Caki2 (cell line): Measurements from ENCODE around the gene WFIKKN2. TPM values are rescaled to one million over a fixed set of nuclear protein-coding genes. Genes with fewer than 3 reads are reported as not detected.

Experiments used
- DNase-seq: peaks from one replicate; pipeline ENCODE4 v3.0.0-alpha.2; 2015; ENCODE audit warnings: low read depth
- in situ Hi-C: cut with HindIII; loops from 2 replicates; pipeline ENCODE4 v1.10.0; 2016; ENCODE audit warnings: low sequenced_read_pairs, low pct_unique_long_range_greater_than_20kb, mixed read lengths
- total RNA-seq: library from RNA; depleted of rRNA; stranded (reverse); fragments of >200 nt; shearing (Covaris generic); gene quantifications from 2 replicates; pipeline ENCODE4 v1.2.3, GENCODE V29; 2014; ENCODE audit warnings: low replicate concordance

The WFIKKN2 gene
- total RNA-seq, 1 experiment from 2014 or later = not detected

DNA sequence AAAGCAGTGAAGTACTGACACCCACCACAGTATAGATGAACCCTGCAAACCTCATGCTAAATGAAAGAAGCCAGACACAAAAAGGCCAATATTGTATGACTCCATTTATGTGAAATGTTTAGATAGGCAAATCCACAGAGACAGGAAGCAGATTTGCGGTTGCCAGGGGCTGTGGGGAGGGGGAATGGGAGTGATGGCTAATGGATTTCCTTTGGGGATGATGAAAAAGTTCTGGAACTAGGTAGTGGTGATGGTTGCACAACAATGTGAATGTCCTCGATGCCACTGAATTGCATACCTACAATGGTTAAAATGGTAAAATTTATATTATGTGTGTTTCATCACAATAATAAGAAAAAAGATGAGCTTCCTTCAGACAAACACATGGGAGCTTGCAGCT, 28.4 kb upstream of the WFIKKN2 start:
- DNase-seq = no peak
- in situ Hi-C loops = no loop called here

DNA sequence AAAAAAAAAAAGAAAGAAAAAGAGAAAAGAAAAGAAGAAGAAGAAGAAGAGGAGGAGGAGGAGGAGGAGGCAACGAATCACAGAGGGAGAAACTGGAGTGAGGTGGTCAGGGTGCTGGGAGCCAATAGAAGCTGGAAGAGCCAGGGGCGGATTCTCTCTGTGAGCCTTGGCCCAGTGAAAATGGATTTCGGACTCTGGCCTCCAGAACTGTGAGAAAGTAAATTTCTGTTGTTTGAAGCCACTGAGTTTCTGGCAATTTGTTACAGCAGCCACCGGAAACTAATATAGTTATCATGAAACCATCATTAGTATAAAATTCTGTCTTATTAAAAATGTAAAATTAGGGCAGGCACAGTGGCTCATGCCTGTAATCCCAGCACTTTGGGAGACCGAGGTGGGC, 27.7 kb upstream of the WFIKKN2 start:
- in situ Hi-C loops = no loop called here
- no peak for DNase-seq

DNA sequence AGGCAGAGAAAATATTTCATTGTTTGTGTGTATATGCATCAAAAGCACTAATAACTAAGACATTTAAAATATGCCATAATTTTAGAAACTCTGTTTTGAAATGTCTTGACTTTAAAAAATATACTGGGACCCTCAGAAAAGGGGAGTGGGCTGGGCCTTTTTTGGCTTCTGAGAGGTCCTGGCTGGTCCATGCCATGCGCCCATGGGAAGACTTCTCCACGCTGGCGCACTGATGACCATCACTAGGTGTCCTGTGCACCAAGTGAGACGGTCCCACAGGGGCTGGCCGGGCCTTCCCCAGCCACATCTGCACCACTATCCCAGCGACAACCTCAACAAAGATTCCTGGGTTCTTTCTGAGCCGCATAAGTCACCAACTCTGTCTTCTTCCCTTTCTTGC, 27.0 kb upstream of the WFIKKN2 start:
- in situ Hi-C loops = no loop called here
- DNase-seq = no peak

DNA sequence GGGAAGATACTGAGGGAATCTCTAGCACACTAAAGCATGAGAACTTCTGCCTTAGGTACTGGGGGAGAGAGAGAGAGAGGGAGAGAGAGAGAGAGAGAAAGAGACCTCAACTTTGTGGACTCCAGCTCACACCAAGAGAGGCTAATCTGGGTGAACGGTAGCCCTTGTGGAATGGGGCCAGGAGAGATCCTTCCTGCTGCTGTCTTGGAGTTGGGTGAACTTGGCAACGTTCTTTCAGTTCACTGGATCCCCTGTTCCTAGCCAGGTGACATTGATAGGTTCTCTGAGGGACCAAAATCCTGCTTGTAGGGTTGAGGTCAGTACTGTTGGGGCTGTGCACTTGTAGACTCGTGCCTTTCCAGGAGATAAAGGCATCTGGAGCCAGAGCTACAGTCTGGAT, 26.5 kb upstream of the WFIKKN2 start:
- no peak for DNase-seq
- in situ Hi-C loops = no loop called here

DNA sequence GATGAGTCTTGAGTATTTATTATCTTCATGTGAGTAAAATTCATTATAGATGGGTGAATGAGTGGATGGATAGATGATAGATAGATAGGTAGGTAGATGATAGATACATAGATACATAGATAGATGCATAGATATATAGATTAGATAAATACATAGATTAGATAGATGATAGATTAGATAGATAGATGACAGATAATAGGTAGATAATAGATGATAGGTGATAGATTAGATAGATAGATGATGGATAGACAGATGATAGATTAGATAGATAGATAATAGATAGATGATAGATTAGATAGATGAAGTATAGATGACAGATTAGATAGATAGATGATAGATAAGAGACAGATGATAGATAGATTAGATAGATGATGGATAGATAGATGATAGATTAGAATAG, 21.8 kb upstream of the WFIKKN2 start:
- in situ Hi-C loops = no loop called here
- DNase-seq = no peak

DNA sequence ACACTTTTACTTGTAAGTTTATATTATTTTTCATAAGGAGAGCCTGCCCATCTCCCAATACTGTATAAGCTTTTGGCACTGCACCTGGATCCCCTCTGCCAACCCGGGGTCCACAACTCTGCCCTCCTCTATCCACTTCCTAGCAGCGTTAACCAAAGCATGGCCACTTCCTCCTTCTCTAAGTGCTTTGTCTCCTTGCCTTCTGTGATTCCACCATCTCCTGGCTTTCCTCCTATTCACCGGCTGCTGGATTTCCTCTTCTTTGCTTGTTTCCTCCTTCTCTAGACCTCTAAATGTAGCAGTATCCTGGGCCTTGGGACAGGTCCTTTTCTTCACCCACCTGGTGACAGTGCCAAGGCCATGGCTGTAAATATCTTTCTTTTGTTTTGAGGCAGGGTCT, 20.0 kb upstream of the WFIKKN2 start:
- DNase-seq = no peak
- in situ Hi-C loops = no loop called here

DNA sequence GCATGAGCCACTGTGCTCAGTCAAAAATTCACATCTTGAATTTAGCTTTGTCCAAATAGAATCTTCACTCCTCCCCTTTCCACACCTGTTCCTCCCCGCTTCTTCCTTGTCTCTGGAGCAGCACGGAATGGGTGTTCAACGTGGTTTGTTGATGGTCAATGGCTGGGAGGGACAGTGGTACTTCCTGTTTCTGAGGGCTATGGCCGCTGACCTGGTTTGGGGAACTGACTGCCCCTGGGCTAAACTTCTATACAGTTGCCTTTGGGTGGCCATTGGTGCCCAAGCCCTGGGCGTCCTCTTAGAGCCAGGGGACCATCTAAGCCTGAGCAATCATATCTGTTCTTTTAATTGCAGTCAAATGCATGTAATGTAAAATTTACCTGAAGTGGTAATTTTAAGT, 19.1 kb upstream of the WFIKKN2 start:
- no peak for DNase-seq
- in situ Hi-C loops = no loop called here

DNA sequence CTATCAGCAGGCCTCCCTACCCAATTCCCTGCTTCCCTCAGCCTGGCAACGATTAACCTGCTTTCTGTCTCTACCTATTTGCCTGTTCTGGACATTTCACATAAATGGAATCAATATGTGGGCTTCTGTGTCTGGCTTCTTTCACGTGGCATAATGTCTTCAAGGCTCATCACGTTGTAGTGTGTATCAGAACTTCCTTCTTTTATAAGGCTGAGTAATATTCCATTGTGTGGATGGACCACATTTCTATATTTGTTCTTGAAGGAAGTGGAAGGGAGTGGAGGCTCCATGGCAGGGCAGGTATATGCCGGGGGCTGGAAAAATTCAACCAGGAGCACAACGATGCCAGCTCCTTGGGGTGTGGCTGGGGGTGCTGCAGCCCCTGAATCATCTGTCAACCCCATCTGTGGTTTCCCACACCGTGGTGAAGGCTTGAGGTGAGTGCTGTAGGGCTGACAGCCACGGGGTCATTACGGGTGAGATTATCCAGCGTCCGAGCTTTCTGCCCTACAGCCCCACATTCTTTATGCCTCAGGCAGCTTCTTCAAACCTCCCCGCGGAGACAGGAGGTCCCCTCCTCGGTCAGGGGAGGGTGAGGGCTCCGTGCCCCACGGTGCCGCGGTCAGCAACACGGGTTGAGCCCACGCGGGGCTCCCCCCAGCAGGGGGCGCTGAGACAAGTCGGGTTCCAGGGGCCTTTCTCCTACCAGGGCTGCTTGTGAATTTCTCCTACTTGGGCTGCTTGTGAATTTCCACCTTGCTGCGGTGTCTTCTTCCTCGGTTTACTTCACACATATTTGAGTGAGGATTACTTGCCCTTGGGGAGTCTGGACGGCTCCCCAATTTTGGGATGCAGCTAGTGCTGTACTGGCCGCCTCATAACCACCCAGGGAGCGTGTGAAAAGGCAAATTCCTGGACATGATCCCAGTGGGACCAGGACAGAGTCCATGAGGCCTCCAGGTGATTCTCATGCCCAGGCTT, 18.3 kb upstream of the WFIKKN2 start:
- no peak for DNase-seq
- in situ Hi-C loops = no loop called here

DNA sequence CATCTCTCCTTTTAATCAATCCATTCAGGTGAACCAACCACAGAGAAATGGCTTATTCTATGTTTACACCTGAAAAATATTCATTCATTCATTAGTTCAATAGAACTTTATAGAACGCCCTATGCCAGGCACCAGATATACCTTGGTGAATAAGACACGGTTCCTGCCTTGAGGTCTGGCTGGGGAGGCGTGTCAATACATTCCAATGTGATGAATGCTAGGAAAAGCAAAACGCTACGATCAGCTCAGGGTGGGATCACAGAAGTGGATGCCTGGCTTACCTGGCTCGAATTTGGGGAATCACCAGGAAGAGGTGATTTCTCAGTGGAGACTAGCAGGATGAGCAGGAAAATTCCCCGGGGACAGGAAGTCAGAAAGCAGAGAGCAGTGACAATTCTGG, 17.5 kb upstream of the WFIKKN2 start:
- in situ Hi-C loops = no loop called here
- no peak for DNase-seq

DNA sequence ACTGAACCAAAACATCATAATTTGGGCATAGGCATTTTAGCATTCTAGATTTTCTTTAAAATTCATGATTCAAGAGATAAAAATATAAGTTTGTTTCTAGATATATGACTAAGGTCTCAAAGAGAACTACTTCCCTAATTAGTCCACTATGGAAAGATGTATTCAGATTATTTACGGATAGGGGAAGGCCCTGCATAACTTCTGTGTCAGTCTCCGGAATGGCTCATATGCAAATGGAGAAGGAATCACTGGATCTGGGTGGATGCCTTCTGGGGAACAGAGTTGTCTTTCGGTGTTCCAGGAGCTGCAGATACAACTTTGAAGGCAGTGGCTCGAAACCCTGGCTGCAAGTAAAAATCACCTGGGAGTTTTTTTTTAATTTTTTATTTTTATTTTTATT, 17.1 kb upstream of the WFIKKN2 start:
- no peak for DNase-seq
- in situ Hi-C loops = no loop called here

DNA sequence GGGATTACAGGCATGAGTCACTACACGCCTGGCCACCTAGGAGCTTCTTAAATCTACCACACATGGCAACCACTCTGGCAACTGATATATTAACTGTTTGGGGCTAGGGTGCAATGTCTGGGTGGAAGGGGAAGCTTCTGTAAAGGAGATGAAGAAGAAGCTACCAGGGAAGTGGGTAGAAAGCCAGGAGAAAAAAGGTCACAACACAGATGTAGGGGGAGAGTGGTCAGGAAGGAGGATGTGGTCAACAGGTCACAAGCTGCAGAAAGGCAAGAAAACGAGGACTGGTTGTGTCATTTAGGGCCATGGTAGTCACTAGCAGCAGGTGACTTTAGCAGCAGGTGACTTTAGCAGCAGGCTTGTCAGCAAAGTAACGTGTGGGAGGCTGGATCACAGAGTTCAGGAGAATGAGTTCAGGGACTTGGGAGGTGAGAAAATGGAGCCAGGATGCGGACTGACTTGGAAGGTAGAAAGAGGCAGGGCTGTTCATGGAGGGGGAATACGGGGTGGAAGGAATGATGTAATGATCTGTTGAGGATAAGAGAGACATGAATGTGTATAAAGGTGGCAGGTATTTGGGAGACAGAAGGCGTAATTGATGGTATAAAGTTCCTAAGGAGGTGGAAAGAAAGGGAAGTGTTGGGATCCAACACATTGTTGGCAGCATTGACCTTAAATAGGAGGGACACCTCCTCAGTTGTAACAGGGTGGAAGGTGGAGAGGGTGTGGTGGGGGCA, 16.3 kb upstream of the WFIKKN2 start:
- in situ Hi-C loops = no loop called here
- peak; percentile 13 for DNase-seq

DNA sequence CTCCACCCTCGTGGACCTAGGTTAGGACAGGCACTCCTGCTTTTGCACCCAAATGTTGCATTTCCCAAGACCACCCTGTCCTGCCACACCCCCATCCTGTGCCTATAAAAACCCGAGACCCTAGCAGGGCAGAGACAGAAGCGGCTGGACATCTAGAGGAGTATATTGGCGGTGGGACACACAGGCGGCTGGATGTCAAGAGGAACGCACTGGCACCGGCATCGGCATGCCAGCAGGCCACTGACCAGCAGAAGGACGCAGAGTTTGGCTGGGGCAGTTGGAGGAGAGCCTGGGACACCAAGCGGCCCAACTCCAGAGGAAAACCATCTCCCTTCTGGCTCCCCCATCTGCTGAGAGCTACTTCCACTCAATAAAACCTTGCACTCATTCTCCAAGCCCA, 14.7 kb upstream of the WFIKKN2 start:
- in situ Hi-C loops = no loop called here
- DNase-seq = no peak

DNA sequence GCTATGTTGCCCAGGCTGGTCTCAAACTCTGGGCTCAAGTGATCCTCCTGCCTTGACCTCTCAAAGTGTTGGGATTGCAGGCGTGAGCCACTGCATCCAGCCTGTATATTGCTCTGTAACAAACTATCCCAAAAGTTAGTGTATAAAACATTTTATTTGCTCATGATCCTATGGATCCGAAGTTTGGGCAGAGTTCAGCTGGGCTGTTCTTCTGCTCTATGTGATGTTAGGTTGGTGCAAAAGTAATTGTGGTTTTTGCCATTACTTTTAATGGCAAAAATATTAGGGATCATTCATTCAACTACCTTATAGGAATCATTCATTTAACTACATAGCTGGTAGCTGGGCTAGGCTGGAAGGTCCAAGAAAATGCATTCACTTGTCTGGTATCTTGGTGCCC, 12.8 kb upstream of the WFIKKN2 start:
- in situ Hi-C loops = no loop called here

DNA sequence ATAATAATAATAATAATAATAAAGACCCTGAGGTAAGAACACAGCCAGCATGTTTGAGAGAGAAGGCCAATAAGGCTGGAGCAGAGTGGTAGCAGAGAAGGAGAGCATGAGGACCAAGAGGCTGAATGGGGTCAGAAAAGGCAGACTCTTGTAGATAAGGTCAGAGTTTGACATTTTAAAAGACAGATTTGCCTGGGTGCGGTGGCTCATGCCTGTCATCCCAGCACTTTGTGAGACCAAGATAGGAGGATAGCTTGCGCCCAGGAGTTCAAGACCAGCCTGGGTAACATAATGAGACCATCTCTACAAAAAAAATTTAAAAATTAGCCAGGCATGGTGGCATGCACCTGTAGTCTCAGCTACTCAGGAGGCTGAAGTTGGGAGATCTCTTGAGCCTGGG, 11.0 kb upstream of the WFIKKN2 start:
- no peak for DNase-seq
- in situ Hi-C loops = no loop called here

More for the DNA sequence above, 12.8 kb upstream of the WFIKKN2 start:
- no peak for DNase-seq

DNA sequence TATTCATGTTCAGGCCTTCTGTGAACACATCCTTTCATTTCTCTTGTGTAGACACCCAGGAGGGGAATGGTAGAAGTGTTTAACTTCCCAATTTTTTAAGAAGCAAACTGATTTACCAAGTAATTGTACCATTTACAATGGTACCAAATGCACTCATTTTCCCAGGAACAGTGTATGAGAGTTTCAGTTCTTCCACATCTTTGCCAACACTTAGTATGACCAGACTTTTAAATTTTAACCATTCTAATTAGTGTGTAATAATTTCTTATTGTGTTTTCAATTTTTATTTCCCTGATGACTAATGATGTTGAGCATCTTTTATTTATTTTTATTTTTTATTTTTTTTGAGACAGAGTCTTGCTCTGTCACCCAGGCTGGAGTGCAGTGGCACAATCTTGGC, 10.2 kb upstream of the WFIKKN2 start:
- in situ Hi-C loops = no loop called here
- no peak for DNase-seq

DNA sequence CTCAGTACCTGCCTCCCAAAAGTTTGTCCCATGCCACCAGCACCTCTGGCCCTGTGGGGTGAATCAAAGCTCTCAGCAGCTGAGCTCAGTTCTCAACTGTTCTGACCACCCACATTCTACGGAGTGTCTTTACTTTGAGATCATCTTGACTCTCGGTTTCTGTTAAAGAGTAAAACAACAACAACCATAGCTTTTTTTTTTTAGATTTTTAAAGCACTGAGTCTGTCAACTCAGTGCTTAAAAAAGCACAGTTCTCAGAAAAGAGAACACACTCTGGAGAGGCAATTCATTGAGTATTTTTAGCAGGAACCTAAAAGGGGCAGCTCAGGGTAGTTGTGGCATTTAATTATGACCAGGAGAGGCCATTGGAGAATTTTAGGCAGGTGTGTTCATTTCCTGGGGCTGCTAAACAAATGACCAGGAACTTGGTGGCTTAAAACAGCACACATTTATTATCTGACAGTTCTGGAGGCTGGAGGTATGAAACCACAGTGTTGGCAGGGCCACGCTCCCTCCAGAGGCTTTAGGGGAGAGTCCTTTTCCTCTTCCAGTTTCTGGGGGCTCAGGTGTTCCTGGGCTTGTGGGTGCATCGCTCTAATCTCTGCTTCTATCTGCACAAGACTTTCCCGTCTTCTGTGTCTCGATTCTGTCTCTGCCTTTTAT, 6.7 kb upstream of the WFIKKN2 start:
- no peak for DNase-seq
- in situ Hi-C loops = no loop called here

DNA sequence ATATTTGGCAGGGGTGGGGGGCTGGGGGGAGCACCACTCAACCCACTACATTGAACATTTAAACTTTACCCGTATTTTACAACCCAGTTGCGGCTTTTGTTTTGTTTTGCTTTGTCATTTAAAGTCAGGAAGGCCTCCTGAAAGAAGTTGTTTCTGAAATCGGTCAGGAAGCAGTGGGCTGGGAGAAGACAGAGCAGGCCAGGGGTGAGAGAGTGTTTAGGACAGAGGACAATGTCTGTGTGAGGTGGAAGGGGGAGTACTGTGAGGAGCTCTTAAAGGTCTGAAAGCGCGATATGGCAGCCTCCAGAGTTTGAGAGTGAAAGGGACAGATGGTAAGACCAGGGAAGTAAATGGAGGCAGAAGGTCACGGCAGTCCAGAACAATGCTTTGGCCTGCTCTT, 6.1 kb upstream of the WFIKKN2 start:
- in situ Hi-C loops = no loop called here
- no peak for DNase-seq

DNA sequence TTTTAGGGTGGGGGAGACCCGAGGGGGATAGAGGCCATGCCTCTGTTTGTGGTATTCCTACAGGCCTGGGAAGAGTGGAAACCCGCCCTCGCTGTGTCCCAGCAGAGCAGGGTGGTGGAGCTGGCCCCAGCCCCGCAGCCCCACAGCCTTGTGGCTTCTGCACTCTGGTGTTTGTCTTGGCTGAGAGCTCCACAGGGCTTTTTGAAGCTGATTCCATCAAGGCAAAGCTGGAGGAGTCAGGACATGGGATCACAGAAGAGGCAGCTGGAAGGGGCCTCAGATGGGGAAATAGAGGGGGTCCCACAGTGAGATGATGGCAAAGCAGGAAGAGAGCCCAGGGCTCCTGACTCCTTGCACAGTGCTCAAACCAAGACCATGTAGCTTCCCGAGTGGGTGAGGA, 5.0 kb upstream of the WFIKKN2 start:
- in situ Hi-C loops = no loop called here
- DNase-seq = no peak

DNA sequence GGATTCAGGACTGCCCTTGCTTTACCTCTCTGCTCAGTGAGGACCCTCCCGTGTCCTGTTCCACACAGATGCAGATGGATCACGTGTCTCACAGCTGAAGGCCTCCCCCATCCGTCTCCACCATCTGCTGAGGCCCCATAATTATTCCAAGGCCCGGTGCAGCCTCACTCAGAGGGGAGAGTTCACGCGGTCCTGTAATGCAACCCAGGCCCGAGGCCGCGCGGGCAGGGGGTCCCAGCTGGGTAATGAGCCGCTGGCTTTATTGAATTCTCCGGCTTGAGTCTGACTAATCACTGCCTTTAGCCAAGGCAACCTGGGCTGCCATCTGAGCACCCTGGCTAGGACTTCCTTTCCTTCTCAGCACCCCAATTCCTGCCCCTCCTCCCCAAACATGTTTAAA, 4.4 kb upstream of the WFIKKN2 start:
- DNase-seq = no peak
- in situ Hi-C loops = no loop called here
